ENCODE results near the gene PGBD5. TPM values are rescaled to one million over a fixed set of nuclear protein-coding genes. Genes with fewer than 3 reads are reported as not detected.

PGBD5 gene
- polyA plus RNA-seq, 1 donor (not counting 4 experiments of a cell fraction or from before 2014, with no cell fraction given): 0.28 TPM

- H3K9me1 ChIP-seq (ENCODE audit: control insufficient read depth, extremely low read depth, insufficient read depth, low read length): no peaks in the 10 kb centered on the region
- no peak for TF ChIP-seq EZH2 (IDR thresholded peaks at IDR 0.05; ENCODE audit: low read length)
- TF ChIP-seq, protein P1, sequence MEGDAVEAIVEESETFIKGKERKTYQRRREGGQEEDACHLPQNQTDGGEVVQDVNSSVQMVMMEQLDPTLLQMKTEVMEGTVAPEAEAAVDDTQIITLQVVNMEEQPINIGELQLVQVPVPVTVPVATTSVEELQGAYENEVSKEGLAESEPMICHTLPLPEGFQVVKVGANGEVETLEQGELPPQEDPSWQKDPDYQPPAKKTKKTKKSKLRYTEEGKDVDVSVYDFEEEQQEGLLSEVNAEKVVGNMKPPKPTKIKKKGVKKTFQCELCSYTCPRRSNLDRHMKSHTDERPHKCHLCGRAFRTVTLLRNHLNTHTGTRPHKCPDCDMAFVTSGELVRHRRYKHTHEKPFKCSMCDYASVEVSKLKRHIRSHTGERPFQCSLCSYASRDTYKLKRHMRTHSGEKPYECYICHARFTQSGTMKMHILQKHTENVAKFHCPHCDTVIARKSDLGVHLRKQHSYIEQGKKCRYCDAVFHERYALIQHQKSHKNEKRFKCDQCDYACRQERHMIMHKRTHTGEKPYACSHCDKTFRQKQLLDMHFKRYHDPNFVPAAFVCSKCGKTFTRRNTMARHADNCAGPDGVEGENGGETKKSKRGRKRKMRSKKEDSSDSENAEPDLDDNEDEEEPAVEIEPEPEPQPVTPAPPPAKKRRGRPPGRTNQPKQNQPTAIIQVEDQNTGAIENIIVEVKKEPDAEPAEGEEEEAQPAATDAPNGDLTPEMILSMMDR (optimal IDR thresholded peaks at IDR 0.05 in 1 of 3, IDR thresholded peaks at IDR 0.05 in 1 of 3, conservative IDR thresholded peaks at IDR 0.05 in 1 of 3; ENCODE audit: extremely low read depth in 1 of 3, insufficient read depth in 2 of 3, low read length in 3 of 3): no peak
- H3K27ac ChIP-seq (ENCODE audit: control insufficient read depth, insufficient read depth, low read length): no peak overlapping the region
- no peak overlapping the region for H2AFZ ChIP-seq (ENCODE audit: control insufficient read depth, low read length)
- no peak overlapping the region for H3K9ac ChIP-seq (ENCODE audit: control insufficient read depth, extremely low read depth, insufficient read depth, low read length)
- H3K9me3 ChIP-seq (ENCODE audit: control insufficient read depth, low read depth, low read length): peaks cover 2% of the 10 kb centered on the region
- H3K4me1 ChIP-seq (ENCODE audit: control insufficient read depth, extremely low read depth, insufficient read depth, low read length): no peaks in the 10 kb centered on the region
- DNase-seq (ENCODE audit: low read depth, low spot score) (no peak), FAIRE-seq (no peak)
- no peaks in the 10 kb centered on the region for H3K36me3 ChIP-seq (ENCODE audit: control insufficient read depth in 2 of 2, extremely low read depth in 1 of 2, insufficient read depth in 2 of 2, low read length in 2 of 2)
- dilution Hi-C loops (cut with MboI; ENCODE audit: extremely low pct_ligation_motif_present, low sequenced_read_pairs): no loop called here
- peaks cover 17% of the 10 kb centered on the region for H3K27me3 ChIP-seq (ENCODE audit: control insufficient read depth, extremely low read depth, insufficient read depth, low read length)
- no peak overlapping the region for H3K4me3 ChIP-seq (ENCODE audit: control insufficient read depth in 2 of 3, extremely low read depth in 1 of 3, insufficient read depth in 2 of 3, low read depth in 1 of 3, low read length in 3 of 3)
- H3K79me2 ChIP-seq (ENCODE audit: control insufficient read depth, insufficient read depth, low read length): no peaks in the 10 kb centered on the region
- no peaks in the 10 kb centered on the region for H4K20me1 ChIP-seq (ENCODE audit: control insufficient read depth, extremely low read depth, insufficient read depth, low read length)
- no peak overlapping the region for H3K4me2 ChIP-seq (ENCODE audit: control insufficient read depth, extremely low read depth, insufficient read depth, low read depth, low read length)
Observed at GRCh38 chr1:230365723-230366307, 60.3 kb downstream of the PGBD5 start.

GRCh38 chr1:230362949-230363348, 63.2 kb downstream of the PGBD5 start:
- Histone ChIP-seq H3K79me2 (ENCODE audit: control insufficient read depth, insufficient read depth, low read length) (no peaks in the 10 kb centered on the region), H3K4me1 (ENCODE audit: control insufficient read depth, extremely low read depth, insufficient read depth, low read length) (peaks cover 7% of the 10 kb centered on the region), H3K27ac (ENCODE audit: control insufficient read depth, insufficient read depth, low read length) (no peak overlapping the region), H3K36me3 (ENCODE audit: control insufficient read depth in 2 of 2, extremely low read depth in 1 of 2, insufficient read depth in 2 of 2, low read length in 2 of 2) (no peaks in the 10 kb centered on the region), H3K4me3 (ENCODE audit: control insufficient read depth in 2 of 3, extremely low read depth in 1 of 3, insufficient read depth in 2 of 3, low read depth in 1 of 3, low read length in 3 of 3) (no peak overlapping the region), H3K27me3 (ENCODE audit: control insufficient read depth, extremely low read depth, insufficient read depth, low read length) (peaks cover 12% of the 10 kb centered on the region), H3K9me1 (ENCODE audit: control insufficient read depth, extremely low read depth, insufficient read depth, low read length) (no peaks in the 10 kb centered on the region), H3K9ac (ENCODE audit: control insufficient read depth, extremely low read depth, insufficient read depth, low read length) (no peak overlapping the region), H2AFZ (ENCODE audit: control insufficient read depth, low read length) (no peak overlapping the region), H3K4me2 (ENCODE audit: control insufficient read depth, extremely low read depth, insufficient read depth, low read depth, low read length) (no peak overlapping the region), H3K9me3 (ENCODE audit: control insufficient read depth, low read depth, low read length) (peaks cover 3% of the 10 kb centered on the region), H4K20me1 (ENCODE audit: control insufficient read depth, extremely low read depth, insufficient read depth, low read length) (no peaks in the 10 kb centered on the region)
- no peak for DNase-seq (ENCODE audit: low read depth, low spot score)
- no peak for FAIRE-seq
- dilution Hi-C loops (cut with MboI; ENCODE audit: extremely low pct_ligation_motif_present, low sequenced_read_pairs): no loop called here
- TF ChIP-seq EZH2 (IDR thresholded peaks at IDR 0.05; ENCODE audit: low read length): no peak
- TF ChIP-seq, protein P1 (optimal IDR thresholded peaks at IDR 0.05 in 1 of 3, IDR thresholded peaks at IDR 0.05 in 1 of 3, conservative IDR thresholded peaks at IDR 0.05 in 1 of 3; ENCODE audit: extremely low read depth in 1 of 3, insufficient read depth in 2 of 3, low read length in 3 of 3): no peak

All from keratinocyte (primary cell).